Heart left ventricle (tissue), 13 donors: ENCODE data around the gene DIP2C.

Experiments used
- POLR2A ChIP-seq, 2 donors: fragments of 450-650 bp; IDR thresholded peaks; one replicate each; pipeline ENCODE4 v1.6.1; 2017; ENCODE audit warnings: antibody characterized with exemption in 2 of 2, mild to moderate bottlenecking in 2 of 2, moderate library complexity in 2 of 2
- TF ChIP-seq, protein P1 (sequence below), 12 donors: fragments of 200-600 bp; sonication (generic) in 4 of 12; IDR thresholded peaks; one replicate each; pipeline versions ENCODE4 v1.5.0 to v1.8.0; 2018 to 2022; ENCODE audit warnings: antibody characterized with exemption in 12 of 12, mild to moderate bottlenecking in 5 of 12
- donor health status: ischemic (EF 13 %, LVEDD 7.1; RV severe dilation, severe dysfunction).
- donor health status: DM: no; HTN: yes; CAD: no.
- donor health status: DM: no; HTN: no; CAD: no.
- donor health status: ischemic (EF 25% LVEDD 6.9; RV normal size, moderate dysfunction).
- donor health status: ischemic (EF 25% LVEDD 5.7; RV mildly dilated, moderate dysfunction).
- donor health status: ischemic (EF 35%, LVEDD 5.7; RV mildly dilated, moderate dysfunction).
- donor health status: nonischemic (EF 11% LVEDD 7.7; RV severe dilation, severe dysfunction).
- donor health status: DM: yes; HTN: yes; CAD: no.
- donor health status: PGD.
- donor health status: ischemic (EF 29% LVEDD 5.4; RV normal size, mild dysfunction).
- donor health status: nonischemic (EF 23%, LVEDD 6.1; RV moderate dilation, normal function).

DNA sequence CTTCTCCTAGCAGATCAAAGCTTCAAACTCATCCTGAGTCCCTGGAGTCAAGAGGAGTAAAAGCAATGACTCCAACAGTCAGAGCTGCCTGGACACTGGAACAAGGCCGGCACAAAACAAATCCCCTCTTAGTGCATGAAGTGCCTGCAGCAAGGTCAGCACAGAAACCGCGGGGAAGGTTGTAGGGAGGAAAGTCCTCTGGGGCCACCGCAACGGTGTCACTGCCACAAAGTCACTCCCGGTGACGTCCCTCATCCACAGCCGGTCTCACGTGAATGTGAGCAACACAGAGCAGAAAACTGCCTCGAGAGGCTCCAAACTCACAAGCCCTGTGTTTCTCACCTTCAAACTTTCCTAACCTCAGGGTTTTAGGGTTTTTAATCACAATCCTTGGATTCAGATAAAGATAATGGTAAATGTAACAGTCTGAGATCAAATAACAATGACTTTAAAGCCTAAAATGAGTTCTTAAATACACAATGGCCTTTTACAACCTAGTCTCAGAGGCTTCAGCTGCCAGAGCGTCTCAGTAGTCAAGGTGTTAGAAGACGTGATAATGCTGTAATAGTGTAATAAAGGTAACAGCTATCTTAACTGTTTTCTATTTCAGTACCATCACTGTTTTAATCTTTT is 279.9 kb downstream of the DIP2C start:
- TF ChIP-seq, protein P1, sequence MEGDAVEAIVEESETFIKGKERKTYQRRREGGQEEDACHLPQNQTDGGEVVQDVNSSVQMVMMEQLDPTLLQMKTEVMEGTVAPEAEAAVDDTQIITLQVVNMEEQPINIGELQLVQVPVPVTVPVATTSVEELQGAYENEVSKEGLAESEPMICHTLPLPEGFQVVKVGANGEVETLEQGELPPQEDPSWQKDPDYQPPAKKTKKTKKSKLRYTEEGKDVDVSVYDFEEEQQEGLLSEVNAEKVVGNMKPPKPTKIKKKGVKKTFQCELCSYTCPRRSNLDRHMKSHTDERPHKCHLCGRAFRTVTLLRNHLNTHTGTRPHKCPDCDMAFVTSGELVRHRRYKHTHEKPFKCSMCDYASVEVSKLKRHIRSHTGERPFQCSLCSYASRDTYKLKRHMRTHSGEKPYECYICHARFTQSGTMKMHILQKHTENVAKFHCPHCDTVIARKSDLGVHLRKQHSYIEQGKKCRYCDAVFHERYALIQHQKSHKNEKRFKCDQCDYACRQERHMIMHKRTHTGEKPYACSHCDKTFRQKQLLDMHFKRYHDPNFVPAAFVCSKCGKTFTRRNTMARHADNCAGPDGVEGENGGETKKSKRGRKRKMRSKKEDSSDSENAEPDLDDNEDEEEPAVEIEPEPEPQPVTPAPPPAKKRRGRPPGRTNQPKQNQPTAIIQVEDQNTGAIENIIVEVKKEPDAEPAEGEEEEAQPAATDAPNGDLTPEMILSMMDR (IDR thresholded peaks at IDR 0.05) = no peak
- TF ChIP-seq POLR2A (IDR thresholded peaks at IDR 0.05) = no peak
